Renal pelvis (tissue), 4 donors: ENCODE results near the gene MATK. TPM values are rescaled to one million over a fixed set of nuclear protein-coding genes. Genes with fewer than 3 reads are reported as not detected.

Experiments
- DNase-seq: peaks from one replicate; pipeline ENCODE4 v3.0.0-alpha.2; 2013
- polyA plus RNA-seq, 3 donors: library from polyadenylated mRNA; unstranded; fragments of 120-200 nt; gene quantifications; one replicate each; pipeline ENCODE4 v1.2.1, GENCODE V29; 2013; ENCODE audit not compliant: insufficient read length in 3 of 3

MATK gene
- polyA plus RNA-seq, 3 donors, result 1.6 to 2.4 (median 2.0) TPM

DNA sequence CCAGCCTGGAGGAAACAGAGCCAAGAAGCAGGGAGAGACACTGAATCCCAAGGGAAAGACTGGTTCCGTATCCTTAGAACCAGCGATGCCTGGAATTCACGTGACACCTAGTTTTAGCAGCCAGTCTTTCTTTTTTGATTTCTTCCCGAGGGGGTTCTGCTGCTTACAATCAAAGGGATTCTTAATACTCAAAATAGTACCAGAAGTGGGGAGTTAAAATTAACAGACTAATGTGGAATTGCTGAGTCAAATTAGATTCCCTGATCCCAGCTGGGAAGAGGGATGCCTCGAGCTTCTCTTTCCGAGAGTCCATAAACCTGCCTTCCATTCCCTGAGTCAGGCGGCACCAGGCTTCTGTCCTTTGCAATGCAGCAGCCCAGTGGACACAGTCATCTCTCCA lies 4.8 kb upstream of the MATK start:
- DNase-seq, result no peak

DNA sequence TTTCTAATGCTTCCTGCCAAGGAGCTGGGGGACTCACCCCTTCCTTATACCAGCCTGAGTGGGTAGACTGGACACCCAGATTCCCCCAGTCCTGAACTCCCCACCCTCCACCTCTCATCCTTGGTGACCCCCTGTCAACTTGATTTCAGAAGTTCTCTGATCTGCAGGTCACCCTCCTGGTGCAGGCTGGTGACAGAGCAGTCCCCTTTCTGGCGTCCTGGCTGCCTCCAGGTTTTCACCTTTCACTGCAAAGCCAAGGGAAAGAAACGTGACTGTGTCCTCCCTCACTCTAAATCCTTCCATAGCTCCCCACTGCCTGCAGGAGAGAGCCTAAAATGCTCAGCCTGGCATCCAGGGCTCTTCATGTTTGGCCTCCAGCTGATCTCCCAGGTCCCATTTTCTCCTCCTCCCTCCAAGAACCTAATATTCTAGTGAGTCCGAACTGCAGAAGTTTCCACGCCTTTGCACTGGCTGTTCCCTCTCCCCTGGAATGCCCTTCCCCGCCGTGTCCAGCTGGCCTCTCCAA lies 4.1 kb upstream of the MATK start:
- no peak for DNase-seq

DNA sequence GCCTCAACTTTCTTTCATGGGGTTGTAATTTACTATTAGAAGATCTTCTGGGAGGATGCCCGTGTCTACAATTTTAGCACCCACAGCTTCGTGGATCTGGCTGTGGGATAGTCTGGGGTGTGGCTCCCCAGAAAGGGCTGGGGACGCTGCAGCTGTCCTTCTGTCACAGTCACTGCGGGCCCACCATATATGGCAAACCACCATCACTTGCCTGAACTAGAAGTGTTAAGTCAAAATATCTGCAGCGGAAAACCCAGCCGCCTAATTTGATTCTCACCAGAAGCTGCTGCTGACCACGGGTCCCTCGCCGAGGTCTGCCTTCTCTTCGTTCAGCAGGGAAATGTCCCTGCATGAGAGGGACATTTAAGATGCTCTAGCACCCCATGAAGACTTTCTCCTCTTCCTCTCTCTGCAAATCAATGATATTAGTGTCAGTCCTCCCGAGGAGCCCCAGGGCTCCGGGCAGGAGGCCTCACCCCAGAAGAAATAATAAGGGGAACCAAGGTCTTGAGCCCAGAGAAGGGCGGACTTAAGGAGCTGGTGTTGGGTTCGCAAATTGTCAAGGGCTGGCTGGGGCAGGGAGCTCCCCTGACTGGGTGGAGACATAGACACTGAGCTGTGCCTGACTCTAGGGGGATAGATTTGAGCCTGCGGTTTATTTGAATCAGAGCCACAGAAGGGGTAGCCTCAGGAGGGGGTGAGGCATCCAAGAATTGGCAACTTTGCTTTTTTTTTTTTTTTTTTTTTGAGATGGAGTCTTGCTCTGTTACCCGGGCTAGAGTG lies 3.0 kb upstream of the MATK start:
- DNase-seq, result no peak

DNA sequence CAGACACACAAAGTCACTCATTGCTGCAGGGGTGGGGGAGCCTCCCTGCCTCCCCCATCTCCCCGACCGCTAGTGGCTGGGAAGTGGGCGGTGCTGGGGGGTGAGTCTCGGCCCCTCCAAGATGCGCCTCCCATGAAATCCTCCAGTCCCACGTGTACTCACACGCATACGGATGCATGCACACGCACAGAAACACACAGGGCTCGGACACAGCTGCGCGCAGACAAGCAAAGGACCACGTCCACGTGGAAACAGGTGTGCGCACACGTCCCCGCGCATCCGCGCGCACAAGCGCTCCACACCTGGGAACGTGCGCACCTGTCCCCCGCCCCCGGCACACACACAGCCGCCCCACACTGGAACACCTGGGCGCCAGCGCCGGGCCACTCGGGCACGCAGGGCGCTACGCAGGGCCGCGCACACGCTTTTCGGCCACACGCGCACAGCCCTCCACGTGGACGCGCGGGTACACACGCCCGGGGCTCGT lies 687 bp downstream of the MATK start:
- no peak for DNase-seq

DNA sequence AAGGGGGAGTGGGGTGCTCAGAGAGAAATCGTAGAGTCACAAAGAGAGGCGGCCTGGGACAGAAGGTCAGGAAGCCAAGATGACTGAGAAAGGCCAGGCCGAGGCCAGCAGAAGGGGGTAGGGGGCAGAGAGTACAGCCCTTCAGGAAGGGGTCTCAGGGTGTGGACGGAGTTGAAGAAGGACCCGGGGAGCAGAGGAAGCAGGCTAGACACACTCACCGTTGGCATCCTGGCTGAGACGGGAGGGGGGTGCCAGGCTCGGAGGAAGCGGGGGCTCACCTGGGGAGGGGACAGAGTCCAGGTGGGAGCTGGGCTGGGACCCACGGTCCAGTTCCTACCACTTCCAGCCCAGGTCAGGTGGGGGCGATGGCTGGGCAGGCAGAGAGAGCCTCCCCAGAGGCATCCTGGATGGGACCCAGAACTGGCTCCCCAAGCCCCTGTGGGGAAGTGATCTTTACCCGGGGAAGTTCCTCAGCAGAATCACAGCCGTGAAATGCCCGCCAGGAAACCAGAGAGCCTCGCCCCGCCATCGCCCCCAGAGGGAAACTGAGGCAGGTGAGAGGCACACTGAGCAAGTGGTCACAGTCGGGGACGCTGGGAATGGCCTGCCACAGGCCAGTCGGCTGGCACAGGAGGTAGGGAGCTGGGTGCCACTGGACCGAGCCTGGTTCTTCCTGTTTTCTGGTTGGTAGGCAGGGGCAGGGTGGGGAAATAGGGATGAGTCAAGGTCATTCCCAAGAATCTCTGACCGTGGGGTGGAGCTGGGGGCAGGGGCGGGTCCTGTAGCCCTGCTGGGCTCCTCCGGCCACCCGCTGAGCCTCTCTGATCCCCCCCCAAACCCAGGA lies 1.4 kb downstream of the MATK start:
- no peak for DNase-seq

DNA sequence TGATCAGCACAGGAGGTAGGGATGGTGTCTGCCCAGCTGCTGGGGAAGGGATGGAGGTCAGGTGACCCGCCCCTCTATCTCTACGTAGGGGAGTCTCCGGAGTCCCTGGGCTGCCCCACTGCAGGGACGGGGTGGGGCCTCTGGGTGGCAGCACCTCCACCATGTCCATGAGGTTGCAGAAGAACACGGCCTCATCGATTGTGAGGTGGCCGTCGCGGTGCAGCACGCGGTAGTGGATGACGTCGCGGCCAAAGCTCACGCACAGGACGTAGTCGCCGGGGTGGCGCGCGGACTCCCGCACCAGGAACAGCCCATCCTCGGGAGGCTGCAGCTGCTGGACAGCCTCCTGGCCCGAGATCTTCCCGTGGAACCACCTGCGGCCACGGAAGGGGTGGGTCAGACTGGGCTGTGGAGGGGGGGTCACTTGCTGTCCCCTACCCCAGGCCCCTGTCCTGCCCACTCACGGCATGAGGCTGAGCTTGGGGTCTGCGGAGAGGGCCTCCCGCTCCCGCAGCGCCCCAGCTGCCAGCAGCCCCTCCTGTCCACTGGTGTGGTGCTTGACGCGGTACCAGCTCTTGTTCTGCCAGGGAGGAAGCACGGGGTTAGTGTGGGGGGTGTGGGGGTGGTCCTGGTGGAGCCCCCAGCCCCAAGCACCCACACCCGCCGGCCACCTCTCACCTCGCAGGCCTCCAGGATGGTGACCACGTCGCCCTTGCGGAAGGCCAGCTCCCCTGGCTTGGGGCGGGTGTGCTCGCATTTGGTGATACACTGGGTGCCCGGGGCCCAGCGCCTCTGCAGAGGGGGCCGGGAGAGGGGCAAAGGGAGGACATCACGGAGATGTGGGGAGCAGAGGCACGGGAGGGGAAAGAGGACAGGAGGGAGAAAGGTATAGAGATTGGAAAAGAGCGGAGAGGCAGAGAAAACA lies 2.3 kb downstream of the MATK start:
- no peak for DNase-seq

DNA sequence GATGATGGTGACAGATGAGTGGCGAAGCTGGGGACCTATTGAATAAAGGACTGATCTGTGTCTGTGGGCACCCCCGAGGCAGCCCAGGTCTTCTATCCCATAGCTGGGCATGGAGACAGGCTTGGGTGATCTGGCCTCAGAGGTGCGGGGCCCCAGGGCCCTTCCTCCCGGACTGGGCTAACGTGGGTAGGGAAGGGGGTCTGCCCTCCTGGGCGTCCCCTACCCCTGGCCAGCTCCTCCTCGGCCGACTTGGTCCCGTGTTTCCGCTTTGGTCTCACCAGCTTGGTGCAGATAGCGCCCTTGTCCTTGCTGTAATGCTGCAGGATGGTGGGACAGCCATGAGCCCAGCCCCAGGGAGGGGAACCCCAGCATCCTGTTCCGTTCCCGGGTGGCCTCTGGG lies 3.3 kb downstream of the MATK start:
- no peak for DNase-seq

DNA sequence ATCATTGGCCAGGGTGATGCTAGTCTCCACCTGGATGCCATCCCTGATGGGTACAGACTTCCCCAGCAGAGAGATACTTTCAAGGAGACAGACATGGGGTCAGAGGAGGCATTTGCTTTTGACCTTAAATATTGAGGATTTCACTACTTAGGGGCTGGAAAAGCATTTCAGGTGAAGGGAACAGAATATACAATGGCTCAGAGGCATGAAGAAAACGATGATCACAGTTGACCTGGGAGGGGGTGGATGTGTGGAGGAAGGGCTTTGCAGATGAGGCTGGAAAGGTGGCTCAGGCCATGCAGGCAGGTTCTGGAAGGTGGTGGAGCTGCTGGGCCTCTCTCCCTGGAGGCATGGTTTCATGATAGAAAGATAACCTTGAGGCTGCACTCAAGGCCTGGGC lies 3.9 kb downstream of the MATK start:
- DNase-seq, result no peak

DNA sequence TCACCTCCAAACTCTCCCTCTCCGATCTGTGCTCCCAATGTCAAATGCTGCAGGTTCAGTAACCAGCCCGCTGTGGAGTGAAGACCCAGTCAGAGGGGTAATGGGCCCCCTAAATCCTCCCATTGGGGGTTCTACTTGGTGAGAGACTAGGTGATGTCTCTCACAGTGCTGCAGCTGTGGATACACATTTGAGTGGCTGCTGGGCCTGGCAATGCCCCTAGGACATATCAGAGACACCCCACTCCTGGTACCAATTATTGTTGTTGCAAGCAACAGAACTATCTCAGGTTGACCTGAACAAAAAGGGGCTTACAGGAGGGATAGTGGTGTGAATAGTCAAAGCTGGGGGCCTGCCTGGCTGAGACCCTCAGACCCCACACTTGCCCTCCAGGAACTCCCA lies 4.6 kb downstream of the MATK start:
- no peak for DNase-seq

DNA sequence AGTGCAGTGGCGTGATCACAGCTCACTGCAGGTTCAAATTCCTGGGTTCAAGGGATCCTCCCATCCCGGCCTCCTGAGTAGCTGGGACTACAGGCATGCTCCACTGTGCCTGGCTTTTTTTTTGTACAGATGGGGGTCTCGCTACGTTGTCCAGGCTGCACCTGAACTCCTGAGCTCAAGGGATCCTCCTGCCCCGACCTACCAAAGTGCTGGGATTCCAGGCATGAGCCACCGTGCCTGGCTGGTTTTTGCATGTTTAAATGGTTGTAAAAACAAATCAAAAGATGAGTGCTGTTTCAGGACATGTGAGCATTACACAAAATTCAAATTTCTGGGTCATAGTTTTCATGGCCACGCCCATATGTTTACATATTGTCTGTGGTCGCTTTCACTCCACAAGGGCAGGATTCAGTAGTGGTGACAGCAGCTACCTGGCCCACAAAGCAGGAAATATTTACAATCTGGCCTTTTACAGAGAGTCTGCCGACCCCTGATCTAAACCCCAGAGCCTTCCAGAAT lies 5.3 kb downstream of the MATK start:
- DNase-seq, result no peak

DNA sequence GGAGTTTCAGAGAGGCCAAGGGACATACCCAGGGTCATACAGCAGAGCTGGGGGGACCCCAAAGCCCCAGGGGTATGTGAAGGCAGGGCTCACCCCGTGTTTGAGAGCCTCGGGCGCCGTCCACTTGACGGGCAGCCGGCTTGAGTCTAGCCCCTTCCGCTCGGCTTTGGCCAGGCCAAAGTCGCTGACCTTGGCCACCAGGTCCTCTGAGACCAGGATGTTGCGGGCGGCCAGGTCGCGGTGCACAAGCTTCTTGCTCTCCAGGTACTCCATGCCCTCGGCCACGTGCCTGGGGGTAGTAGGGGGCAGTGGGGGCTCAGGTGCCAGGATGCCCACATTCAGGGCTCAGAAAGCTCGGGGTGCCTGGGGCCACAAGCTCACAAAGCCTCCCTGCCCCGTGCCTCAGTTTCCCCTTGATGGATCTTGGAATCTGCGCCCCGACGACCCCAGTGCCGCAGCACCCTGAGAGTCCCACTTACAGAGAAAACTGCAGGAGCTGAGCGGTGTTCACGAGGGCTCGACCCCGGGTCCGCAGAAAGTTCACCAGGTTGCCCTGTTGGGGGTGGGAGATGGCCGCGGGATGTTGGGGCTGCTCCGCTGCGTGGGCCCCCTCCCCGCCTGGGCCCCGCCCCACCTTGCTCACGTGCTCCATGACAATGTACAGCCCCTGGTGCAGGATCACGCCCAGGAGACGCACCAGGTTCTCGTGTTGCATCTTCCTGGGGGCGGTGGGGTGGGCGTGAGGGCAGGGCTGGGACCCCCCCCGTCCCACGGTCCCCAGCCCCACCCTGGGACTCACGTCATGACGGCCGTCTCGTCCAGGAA lies 7.1 kb downstream of the MATK start:
- no peak for DNase-seq

DNA sequence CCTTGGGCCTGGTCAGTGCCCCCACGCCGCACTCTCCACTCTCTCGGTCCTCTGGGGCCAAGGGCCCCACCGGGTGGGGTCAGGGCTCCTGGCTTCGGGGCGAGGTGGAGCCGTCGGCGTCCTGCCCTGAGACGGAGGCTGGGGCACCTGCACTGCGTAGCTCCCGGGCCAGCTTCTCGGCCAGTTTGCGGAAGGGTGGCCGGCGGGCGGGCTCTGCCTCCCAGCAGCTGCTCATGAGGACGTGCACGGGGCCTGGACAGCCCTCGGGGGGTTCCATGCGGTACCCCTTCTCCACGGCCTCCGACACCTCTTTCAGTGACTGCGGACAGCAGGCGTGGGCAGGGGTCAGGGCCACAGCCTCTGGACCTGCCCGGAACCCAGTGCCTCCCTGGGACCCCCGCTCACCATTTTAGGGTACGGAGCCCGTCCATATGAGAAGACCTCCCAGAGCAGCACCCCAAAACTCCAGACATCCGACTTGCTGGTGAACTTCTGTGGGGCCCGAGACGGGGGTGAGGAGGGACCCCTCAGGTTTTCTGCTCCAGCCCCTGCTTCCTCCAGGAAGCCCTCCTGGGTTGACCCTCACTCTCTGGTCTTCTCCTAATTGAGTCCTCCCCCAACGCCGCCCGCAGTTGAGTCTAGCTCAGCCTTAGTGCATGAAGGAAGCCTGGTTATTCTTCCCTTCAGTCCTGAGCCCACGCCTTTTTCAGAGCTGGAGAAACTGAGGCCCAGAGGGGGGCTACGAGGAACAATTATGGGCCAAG lies 7.9 kb downstream of the MATK start:
- DNase-seq, result no peak

DNA sequence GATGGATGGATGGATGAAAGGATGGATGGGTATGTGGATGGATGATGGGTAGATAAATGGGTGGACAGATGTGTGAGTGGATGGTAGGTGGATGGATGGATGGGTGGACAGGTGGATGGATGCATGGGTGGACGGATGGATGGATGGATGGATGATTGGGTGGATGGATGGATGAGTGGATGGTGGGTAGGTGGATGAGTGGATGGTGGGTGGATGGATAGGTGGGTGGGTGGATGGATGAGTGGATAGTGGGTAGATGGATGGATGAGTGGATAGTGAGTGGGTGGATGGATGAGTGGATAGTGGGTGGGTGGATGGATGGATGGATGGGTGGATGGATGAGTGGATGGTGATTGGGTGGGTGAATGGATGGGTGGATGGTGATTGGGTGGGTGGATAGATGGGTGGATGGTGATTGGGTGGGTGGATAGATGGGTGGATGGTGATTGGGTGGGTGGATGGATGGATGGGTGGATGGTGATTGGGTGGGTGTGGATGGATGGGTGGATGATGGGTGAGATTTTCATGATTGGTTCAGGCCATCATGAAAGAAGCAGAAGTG lies 9.6 kb downstream of the MATK start:
- no peak for DNase-seq

DNA sequence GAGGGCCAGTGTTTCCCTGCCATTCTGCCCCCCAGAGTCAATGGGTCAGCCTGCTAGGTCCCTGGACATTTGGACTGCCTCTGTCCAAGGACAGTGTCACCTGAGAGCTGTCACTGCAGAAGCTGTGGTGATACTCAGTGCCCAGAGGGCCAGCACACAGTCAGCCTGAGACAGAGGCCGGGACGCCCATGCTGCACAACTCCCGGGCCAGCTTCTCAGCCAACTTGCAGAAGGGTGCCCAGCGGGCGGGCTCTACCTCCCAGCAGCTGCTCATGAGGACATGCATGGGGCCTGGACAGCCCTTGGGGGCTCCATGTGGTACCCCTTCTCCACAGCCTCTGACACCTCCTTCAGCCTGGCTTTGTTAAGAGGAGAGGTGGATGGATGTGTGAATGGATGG lies 10.3 kb downstream of the MATK start:
- no peak for DNase-seq

DNA sequence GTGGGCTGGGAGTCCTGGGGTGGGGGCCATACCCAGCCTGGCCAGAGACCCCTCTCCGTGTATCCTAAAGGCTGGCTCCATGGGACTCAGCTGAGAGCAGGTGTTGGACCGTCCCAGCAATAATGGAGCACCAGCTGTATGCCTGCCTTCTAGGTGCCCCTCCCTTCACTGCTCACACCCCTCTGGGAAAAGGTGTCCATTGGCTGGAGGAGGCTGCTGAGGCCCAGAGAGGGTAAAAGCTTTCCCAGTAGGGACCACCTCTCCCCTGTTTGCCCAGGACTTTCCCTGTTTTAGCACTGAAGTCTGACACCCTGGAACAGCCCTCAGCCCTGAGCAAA lies 10.8 kb downstream of the MATK start:
- DNase-seq, result no peak

DNA sequence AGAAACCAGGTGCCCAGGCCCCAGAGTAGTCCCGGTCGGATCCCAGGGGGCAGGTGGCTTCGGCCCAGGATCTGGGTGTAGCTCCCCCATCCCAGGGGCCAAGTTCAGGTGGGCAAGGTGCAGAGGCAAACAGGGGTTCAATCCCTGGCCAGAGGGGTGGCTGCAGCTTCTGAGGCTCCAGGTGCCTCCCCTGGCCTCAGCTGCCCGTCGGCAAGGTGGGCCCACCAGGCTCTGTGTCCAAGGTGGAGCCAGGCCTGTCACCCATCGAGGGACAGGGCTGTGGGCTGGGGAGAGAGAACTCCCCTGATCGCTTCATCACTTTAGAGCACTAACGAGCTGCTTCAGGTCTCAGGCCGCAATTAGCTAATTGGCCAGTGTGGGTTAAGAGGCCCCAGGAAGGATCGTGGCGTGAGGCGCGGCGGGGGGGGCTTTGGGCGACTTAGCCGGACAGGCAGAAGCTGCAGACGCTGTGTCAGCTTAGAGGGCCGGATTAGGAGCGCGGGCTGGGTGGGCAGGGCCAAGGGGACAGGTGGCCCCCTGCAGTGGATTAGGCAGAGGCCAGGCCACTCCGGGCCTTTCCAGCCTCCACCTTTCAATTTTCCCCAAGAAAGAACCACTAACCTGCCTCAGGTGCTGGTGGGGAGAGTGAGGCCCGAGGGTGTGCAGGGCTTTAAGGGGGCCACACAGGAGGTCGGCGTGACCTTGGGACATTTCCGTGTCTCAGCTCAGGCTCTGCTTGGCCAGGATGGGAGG lies 11.4 kb downstream of the MATK start:
- no peak for DNase-seq

DNA sequence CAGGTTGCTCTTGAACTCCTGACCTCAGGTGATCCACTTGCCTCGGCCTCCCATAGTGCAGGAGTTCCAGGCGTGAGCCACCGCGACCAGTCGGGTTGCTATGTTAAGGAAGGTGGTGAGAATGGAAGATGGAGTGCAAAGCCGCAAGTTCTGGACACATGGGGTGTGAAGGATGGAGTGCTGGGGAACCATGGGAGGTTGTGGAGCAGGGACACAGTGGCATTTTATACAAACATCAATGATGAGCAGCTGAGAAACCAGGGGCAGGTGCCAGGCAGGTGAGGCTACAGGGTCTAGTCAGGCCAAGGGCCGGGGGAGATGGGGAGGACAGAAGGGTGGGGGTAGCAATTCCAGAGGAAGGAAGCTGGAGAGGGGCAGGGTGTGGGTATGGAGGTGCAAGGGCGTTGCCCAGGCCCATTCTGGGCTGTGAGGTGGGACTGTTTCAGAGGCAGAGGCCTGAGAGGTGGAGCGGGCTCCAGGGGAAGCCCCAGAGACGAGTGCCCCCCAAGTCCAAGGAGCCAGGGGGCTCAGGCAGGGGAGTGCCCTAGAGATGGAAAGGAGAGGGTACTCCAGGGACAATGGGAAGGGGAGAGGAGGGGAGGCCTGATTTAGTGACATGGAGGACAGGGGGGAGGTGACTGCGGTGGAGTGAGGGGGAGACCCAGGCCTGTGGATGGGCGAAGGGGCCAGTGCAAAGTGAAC lies 12.2 kb downstream of the MATK start:
- no peak for DNase-seq

DNA sequence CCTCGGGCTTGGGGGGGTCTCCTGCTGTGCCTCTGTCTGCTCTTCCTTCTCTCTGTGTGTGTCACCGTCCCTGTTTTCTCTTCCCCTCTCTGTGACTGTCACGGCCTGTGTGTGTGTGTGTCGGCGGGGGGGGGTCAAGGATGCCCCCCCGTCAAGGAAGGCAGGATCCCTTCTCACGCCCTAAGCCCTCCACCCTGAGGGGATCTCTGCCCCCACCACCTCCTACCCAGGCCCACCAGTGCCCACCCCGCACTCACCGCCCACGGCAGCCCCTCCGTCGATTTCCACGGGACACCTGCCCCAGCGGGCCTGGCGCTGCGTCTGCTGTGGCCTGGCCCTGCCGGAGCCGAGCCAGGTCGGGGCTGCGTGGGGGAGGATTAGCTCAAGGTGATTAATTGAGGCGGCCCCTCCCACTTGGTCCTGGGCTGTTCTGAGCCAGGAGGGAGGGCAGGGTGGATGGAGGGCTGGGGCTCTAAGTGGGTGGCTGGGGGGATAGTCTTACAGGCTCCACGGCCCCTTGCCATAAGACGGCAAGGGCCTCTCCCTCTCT lies 14.2 kb downstream of the MATK start, which contains the start of gene RAX2:
RAX2 (minus strand) TSS at position 323 of the 550 bp plus-strand sequence. CDS start 486 bp downstream, outside the sequence.
- DNase-seq, result peak; percentile 61
